ENCODE results near the gene PDIA5.

PDIA5 gene

DNA sequence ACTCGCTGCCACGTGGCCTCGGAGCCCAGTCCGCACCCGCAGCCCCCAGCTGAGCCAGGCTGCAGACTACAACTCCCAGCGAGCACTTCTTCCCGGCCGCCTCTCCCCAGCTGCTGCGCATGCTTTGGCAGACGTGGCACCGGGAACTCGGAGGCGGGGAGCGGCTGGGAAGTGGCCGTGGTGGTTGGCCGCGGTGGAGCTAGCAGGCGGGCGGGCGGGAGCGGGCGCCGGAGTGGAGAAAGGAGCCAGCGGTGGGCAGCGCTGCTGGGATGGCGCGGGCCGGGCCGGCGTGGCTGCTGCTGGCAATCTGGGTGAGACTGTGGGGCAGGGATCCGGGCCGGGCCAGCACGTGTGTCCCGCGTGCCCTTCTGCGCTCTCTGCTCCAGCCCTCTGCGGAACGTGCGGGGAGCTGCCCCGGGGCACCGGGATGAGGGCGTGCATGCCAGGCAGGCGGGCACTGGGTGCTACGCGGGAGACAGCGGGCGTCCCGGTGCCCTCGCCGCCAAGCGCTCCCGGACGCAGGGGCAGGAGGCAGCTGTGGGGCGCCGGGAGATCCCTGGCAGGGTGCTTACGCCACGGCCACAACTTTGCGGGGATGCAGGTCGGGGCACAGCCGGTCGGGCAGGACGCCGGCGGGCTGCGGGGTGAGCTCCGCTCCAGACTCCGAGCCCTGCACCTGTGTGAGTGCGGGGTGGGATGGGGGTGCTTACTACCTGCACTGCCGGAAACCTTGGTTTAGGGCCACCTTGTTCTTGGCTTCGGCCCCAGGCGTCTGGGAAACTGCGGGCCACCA, at the start of gene PDIA5:
PDIA5 (plus strand) TSS at position 130 of the 793 bp plus-strand sequence; CDS start at position 270, 140 bp downstream.
- peak; percentile 69 for DNase-seq

DNA sequence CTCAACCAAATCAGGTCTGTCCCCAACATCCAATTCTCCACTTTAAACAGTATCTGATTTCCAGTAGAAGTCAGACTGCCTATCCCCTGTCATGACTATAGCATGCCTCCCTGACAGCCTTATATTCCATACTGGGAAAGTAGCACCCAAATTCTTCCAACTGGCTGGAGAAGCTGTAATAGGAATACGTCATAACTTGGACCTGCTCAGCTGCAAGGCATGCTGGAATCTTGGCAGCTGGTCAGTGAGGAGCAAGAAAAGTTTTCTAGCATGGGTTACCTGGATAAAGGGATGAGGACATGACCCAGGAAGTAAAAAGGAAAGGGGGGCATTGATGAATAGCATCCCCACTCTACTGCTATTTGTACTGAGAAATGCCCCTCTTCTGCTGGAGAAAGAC, 48.1 kb upstream of the PDIA5 start:
- DNase-seq: no peak

DNA sequence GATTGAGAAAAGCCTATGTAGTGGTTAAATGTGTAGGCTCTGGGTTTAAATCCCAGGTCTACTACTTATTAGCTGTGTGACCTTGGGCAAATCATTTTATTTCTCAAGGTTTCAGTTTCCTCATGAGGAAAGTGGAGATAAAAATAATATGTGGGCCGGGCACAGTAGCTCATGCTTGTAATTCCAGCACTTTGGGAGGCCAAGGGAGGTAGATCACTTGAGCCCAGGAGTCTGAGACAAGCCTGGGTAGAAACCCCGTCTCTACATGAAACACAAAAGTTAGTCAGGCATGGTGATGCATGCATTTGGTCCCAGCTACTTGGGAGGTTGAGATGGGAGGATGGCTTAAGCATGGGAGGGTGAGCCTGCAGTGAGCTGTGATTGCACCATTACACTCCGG, 47.7 kb upstream of the PDIA5 start:
- DNase-seq: no peak

DNA sequence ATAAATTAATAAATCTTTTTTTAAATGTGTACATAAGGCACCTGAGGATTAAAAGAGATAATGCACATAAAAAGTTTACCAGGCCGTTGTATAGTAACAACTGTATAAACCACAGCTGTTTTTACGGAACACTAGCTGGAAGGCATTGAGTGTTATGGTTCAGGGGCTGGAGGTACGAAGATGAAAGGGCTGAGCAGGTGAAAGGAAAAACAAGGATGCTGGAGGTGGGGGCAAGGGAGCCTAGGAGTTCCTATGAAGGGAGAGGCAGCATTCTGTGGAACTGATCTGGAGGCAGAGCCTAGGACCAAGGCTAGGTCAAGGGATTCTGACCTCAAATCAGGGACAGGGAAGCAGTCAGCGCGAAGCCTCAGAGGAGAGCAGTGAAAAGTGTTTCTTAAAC, 47.2 kb upstream of the PDIA5 start:
- no peak for DNase-seq

DNA sequence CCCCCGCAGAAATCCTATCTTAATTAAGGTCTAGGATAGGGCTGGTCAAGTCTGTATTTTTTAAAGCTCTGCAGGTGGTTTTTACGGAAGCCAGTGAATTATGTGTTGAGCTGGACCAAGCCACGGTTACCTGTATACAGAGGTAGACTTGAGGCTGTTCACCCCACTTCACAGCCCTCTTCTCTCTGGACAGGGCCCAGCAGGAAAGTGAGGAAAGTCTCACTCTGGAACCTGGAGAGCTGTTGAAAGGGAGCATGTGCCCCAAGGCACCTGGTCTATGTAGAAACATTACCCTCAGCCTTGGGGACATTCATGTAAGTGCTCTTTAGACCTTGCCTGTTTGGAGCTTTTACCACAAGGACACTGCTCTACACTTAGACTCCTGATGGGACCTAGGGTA, 46.1 kb upstream of the PDIA5 start:
- no peak for DNase-seq

DNA sequence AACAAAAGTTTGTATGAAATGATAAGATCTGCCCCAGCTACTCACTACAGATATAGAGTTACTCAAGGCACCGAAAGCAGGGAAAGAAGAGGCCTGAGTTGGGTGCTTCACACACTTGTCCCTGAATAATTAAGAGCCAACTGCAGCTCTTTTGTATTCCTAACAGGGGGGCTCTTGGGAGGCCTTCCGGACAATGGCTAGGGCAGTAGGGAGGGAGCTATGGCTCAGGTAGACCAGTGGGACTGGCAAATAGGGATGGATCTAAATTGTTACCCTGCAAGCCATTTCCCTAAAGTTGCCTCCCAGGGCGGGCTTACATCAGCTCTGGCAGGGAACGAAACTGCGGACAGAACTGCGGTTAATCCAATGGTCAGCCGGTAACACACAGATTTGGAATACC, 45.4 kb upstream of the PDIA5 start:
- DNase-seq: no peak

DNA sequence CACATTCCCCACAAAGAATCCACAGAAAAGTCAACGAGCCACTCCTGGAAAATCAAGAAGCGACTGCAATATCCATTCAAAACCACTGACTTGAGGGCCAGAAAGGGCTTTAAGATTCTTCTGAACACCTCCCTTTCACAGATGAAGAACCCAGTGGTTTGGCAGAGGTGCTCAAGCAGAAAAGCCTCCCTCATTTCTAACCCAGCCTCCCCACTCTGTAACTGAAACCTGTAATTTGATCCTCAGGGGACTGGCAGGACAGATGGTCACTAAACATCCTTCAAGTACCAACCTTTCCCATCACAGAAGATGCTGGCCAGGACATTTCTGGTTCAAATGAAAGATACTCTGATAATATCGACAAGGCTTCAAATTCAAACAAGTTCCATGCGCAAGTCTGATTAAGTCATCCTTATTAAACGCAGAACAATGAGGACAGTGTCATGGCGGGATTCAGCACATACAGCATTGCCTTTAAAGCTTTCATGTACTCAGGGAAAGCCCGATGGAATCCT, 44.8 kb upstream of the PDIA5 start:
- DNase-seq: no peak

DNA sequence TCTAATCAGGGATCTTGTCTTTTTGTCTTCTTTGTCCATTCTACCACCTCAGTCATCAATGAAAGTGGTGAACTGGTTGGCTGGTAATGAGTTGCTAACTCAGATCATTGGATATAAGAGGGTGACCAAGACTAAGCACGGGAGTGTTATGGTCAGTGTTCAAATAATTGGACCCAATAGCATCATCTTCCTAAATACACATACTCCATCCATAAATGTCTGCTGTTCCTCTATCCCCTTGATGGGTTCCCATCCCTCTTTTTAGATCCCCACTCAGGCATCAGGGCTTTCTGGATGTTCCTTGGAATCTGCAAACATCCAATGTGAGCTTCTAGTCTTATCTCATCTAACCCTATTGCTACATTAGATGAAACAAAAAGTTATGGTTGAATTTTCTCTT, 42.8 kb upstream of the PDIA5 start:
- DNase-seq: no peak

DNA sequence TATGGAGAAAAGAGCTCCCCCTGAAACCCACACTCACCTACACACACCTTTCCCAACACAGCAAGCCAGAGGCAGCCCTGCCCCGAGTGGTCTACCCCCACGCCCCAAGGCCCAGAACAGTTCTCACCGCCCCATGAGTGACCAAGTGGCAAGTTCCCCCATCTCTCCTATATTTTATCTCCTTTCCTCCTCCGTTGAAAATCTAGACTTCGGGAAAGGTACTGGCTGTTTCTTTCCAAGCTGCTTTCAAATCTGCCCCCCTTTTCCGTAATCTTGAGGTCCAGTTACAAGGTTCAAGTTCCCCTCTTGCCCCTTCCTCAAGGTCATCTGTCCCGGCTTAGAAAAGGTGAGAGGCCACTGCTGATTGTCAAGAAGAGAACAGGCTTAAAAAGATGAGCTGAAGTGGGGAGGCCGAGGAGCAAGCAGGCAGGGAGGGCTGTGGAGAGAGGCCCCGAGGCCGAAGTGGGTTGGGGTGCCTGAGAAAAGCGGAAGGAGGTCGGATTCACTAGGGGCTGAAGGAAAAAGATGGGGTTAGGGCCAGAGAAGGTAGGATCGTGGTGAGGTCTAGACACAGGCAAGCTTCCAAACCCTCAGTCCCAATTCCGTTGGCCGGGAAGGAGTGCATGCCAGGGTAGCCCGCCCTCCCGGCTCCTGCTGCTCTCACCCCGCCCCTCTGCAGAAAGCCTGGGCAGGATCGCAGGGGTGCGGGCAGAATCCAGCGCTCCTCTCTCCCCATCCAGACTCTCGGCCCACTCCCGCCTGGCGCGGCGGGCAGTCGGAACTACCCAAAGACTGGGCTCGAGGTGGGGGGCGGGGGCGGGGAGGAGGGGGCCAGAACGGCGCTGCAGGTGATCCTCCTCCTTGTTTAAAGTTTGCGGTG, 40.9 kb upstream of the PDIA5 start:
- DNase-seq: no peak

DNA sequence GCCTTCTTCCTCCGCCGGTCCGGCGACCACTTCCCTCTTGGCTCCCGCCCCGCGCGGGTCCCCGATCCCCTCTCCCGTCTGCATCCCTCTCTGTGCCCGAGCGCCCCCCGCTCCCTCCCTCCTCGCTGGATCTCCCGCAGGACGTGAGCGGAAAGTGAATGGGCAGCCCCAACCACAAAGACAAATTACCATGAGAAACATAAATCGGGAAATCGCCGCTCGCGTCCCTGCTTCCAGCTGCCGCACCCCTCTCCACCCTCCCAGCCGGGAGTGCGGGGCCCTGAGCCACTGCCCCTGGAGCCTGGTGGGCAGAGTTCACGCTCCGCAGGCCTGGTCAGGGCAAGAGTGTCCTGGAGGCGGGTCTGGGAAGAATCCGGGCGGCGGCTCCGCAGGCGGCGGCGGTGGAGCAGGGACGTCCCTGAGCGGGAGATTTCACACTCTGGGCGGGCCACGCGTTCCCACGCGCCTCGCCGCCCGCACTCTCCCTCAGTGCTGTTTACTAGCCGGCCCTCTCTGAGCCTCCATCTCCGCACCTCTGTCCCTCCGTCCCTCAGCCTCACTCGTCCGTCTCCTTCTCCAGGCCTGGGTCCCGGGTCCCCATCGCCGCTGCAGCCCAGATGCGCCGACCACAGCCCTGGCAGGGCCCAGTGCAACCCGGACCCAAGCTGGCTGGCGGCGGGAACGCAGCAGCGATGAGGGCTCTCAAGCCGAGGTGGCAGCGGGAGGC, 40.1 kb upstream of the PDIA5 start:
- DNase-seq: peak; percentile 4

DNA sequence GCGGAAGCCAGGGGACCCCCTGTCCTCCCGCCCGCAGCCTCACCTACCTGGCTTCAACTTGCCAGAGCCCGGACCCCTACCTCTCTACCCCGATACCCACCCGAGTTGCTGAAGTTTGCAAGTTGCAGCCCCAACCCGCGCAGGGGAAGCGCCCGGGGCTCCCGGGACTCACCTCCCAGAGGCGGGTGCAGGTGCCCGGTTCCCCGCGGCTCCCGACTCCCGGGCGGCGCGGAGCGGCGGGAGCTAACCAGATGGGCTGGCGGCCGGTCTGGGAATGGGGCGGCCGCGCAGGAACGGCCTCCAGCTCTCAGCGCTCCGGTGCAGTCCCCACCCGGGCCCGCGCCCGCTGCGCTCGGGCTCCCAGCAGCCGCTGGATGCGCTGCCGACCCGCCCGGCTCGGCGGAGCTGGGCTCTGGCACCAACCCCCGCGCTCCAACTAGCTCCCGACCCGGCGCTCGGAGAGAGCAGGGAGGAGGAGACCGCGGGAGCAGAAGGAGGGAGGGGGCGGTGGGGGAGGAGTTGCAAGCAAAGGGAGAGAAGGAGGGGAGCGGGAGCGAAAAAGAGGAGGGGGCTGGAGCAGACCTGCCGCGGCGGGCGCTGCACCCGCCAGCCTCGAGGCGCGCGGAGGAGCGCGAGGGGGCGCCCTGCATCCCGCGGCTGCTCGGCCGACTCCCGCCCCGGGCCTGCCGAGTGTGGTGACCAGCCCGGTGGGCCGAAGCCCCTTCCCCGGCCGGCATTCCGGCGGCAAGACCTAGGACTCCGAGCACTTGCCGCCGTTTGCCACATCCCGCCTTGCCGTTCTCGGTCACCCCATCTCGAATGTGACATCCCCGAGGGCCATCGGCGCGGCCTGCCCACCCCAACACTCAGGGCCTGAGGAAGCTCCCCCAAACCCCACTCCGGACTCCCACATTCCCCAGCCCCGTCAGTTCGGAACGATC, 39.3 kb upstream of the PDIA5 start, which contains the start of gene SEMA5B:
SEMA5B (minus strand) TSS at position 472 of the 941 bp plus-strand sequence. CDS start 66,500 bp downstream, outside the sequence.
- DNase-seq: peak; percentile 22

DNA sequence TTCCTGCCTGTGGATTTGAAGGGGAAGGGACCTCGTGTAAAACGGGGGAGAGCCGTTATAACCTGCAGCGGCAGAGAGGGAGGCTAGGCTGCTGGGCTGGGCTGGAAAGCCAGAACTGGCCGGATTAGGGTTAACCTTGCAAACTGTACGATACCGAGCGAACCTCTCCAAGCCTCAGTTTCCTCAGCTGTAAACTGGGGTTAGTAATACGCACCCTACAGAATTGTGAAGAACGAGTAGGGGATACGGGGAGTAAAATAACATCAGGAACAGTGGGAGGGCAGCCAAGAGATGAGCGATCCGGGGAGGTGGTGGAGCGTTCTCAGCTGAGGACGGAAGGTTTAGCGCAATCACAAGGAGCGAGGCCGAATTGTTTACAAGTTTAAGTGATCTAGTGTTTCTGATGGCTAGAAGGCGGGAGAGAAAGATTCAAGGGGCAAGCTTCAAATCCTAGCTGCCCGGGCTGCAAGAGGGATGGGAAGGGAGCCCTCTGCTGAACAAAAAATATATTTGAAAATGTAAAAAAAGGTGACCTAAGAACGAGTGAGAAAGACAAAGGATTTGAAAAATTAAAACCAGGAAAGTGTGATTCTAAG, 38.5 kb upstream of the PDIA5 start:
- peak; percentile 24 for DNase-seq

DNA sequence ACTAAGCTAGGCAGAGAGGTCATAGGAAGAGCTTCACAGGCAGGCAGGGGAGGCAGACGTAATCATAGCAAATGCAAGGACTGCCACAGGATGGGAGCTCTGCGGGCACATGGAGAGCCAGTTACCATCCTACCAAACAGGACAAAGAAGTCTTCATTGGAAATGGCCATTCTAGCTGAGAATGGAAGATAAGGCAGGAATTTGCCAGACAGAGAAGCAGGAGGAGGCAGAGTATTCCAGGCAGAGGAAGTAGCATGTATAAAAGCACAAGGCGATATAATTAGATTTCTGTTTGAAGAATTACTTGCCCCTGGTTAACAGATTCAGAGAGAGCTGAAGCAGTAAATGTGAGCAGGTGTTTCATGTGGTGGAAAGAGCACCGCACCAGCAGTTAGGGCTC, 35.8 kb upstream of the PDIA5 start:
- no peak for DNase-seq

DNA sequence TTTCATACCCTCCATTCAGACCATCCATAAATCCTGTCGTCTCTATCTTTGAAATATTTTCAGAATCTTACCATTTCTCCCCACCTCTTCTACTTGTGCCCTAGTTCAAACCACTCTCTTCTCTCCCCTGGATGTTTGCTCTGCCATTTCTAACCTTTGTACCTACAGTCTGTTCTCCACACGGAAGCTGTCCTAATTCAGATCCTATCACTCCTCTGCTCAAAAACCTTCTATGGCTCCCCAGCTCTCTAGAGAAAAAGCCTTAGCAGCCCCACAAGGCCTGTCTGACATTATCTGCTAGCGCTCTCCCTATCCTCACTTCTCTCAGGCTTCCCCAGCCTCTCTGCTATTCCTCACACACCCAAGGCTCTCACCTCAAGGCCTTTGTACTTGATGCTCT, 34.8 kb upstream of the PDIA5 start:
- DNase-seq: no peak

DNA sequence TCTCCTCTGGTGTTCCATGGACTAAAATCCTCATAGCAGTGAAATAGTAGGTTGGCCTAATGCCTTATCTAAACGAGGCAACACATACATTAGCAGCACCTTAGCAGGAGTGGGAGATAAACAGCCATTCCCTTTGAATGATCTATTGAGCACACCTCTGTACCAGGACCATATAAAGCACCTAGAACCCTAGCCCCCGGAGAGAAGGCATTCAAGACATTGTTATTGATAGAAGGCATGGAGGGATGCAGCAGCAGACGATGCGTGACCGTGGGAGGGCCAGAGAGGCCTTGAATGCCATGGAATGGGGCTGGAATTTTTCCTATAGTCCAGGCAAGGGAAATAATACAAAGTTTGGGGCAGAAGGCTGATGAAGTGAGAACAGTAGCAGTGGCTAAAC, 32.7 kb upstream of the PDIA5 start:
- DNase-seq: no peak

DNA sequence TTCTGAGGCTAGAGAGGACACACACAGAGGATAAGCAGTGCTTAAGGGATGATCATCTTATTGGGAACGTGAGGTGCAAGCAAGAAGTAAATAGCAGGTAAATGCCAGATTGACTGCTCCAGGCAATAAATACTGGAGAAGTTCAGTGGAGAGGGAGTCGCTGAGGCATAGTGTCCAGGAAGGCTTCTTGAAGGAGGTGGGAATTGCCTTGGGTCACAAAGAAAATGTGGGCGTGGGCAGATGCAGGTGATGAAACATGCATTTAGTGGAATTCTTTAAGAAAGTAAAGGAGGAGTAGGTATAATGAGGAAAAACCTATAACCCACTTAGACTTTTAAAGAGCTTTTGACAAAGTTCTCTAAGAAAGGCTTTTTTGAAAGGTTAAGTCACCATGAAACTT, 31.8 kb upstream of the PDIA5 start:
- DNase-seq: no peak

DNA sequence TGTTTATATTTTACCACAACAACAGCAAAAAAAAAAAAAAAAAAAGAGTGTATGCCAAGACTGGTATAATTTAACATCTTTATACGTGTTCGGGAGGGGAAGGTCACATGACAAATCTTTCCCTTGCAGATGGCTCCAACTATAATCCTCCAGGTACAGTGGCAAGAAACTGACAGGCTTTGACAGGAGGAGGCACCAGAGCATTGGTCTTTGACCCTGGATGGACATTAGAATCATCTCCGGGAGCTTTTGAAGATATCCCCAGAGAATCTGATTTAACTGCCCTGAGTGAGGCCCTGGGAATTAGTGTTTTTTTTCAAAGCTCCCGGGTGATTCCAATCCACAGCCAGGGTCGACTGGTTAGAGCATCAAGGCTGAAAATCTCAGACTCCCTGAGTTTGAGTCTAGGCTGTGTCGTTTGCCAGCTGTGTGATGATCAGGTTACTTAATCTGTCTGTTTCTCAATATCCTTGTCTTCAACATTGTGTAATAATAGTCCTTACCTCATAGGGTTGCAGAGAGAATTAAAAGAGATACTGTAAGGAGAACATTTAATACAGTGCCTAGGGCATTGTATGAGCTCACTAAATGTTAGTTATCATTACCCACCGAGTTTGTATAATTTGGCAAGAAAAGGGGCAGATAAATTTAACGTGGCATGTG, 30.3 kb upstream of the PDIA5 start:
- no peak for DNase-seq

DNA sequence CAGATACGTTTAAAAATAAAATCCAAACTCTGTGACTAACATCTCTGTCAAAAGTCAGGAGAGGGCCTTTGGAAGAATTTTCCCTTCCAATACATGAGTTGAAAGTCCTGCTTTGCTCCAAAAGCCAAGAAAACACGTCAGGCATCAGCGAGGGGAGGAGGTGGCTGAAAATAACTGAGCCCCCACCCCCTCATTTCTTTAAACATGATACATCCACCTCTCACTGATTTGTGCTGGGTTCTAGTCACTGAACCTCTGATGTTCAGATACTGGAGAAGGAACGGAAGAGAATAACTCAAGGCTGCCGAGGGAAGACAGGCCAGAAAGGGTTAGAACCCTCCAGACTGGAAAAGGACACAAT, 29.8 kb upstream of the PDIA5 start:
- no peak for DNase-seq

DNA sequence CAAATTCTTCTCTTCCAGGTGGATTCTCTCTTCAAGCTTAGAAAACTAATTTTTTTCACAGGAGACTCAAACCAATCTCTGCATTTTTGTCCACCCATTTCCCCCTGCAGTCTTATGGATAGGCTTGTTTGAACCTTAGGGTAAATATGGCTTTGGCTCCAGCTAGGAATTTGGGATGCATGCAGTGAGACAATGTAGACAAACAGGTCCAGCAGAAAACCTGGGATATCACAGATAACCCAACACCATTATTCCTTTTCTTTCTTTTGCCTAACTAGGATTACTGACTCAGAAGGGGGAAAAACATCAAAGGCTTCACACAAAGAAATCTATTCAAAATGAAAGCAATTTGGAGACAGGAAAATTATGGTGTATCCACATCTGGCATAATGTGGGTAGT, 28.1 kb upstream of the PDIA5 start:
- no peak for DNase-seq

DNA sequence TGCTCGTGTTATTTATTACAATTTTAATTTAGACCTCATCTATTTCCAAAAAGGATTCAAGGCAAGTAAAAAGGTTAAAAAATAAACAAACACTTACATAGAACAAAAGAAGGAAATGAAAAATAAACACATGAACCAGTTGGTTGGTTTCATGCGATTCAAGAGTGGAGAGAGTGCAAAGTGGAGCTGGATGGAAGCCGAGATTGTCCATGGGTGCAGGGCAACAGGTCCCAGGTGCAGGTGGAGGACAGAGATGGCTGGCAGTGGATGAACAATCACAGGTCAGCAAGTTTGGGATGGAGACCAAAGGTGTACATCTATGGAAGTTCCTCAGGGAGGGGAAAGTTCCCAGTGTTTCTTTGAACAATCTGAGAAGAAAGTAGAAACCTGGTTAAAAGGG, 27.6 kb upstream of the PDIA5 start:
- no peak for DNase-seq

DNA sequence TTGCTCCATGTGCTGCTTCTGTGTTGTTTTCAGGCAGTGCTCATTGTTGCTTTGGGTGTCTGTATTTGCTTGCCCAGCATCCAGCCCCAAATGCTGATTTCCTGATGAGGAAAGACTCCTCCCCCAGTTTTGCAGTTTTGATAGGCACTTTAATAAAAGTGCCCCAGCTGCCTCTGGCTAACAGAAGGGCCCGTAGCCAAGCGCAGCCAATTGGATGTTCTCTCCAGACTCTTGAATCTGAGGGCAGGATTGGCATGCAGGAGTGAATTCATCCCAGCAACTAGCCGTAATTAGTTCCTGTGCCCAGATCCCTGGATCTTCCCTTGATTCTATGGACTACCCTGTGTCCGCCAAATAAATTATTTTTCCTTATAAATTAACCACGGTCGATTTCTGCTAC, 24.4 kb upstream of the PDIA5 start:
- no peak for DNase-seq
